Activated CD8-positive, alpha-beta memory T cell treated with anti-CD3 and anti-CD28 coated beads, Interleukin-2, amount 50 U/mL, for 24 hours (primary cell): ENCODE data around the gene ITSN1.
"Not testable (repeated sequence)": the region's sequence is repeated elsewhere in the genome, so short reads cannot be mapped to it uniquely, and the experiment has no call there.

Source experiments
- DNase-seq: peaks from one replicate; pipeline ENCODE4 v3.0.0-alpha.2; 2020; ENCODE audit errors: extremely low read depth

The ITSN1 gene

DNA sequence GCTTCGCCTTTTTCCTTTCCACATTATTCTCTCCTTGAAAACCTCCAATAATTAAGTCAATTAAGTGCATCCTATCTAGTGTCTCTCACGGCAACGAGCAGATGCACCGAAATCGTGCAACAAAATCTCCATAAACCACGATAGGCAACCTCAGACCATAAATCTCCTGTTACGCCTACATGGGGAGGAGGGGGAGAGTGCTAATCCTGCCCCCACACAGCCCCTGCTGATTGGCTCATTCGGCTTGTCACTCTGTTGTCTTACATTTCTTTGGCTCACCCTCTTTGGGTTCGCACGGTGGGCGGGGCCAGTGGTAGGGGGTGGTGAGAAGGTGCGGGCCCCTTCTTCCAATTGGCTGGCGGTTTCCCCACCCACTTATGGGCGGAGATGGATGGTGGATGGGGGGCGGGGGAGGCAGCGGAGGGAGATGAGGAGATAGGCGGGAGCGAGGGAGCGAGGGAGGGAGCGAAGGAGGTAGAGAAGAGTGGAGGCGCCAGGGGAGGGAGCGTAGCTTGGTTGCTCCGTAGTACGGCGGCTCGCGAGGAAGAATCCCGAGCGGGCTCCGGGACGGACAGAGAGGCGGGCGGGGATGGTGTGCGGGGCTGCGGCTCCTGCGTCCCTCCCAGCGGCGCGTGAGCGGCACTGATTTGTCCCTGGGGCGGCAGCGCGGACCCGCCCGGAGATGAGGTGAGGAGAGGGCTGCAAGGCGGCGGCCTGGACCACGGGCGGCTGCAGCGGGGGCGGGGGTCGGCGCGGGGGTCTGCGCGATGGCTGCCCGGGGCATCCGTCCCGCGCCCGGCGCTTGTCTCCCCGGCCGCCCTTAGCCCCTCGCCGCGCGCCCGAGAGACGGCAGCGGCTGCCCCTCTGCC lies at the start of gene ITSN1:
Gene ITSN1, plus strand, starts transcription at position 475 of the 869 bp plus-strand sequence. CDS start 76,328 bp downstream, outside the sequence.
- peak; percentile 100 for DNase-seq

DNA sequence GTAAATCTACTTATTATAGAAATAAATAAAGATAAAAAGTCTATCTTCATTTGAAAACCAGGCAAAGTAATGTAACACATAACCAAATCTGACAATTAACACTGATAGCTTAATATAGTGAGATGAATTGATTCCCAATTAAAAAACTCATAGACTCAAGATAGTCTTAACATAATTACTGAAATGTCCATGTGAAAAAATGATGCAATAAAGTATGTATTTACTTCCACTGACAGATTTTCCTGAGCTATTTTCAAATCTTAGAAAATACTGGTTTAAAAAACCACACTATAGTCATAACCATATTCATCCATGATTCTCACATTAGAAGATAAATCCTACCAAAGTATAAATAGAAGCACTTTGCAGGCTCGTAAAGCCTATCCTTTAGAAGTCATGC lies 44.2 kb upstream of the ITSN1 start:
- DNase-seq: no peak

DNA sequence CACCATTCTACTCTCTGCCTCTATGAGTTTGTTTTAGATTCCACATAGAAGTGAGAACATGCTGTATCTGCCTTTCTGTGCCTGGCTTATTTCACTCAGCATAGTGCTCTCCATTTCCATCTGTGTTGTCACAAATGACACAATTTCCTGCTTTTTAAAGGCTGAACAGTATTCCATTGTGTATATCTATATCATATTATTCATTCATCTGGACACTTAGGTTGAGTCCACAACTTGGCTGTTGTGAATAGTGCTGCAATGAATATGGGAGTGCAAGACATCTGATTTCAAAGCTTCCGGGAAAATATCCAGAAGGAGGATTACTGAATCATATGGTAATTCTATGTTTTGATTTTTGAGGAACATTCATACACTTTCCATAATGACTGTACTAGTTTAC lies 33.7 kb upstream of the ITSN1 start:
- no peak for DNase-seq

DNA sequence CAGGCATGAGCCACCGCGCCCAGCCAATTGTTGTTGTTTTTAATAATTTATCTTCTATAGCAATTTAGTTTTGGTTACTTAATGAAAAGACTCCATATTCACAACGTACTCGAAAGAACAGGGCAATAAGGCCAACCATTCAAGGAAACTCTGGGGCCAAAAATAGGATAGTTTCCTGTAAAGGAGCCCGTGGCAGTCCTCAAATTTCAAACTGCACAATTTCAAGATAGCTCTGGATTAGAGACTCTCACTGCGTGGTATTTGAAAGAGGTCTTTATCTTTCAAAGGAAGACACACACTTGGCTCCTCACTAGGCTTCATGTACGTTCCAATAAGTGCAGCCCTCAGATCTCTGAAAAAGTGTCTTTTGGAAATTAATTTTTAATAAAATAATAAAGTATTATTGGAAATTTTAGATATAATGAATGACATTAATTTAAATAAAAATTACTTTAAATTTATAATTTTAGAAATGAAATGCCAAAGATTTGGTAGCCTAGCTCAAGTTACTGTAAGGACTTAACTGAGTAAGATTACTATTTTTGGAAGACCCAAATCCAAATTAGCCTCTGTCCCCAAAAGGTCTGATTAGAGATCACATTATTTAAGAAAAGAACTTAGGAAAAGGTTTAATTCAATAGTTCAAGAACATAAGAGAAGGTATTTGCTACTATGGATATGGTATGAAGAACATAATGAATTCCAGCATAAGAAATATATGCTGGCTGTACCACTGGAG lies 31.1 kb upstream of the ITSN1 start:
- DNase-seq: no peak

DNA sequence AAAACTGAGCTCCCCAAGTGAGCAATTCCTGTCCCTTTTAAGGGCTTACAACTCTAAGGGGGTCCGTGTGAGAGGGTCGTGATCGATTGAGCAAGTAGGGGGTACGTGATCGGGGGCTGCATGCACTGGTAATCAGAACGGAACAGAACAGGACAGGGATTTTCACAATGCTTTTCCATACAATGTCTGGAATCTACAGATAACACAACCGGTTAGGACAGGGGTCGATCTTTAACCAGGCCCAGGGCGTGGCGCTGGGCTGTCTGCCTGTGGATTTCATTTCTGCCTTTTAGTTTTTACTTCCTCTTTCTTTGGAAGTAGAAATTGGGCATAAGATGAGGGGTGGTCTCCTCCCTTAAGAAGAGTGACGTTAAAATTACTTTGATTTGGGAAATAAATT lies 24.7 kb upstream of the ITSN1 start:
- DNase-seq: not testable (repeated sequence)

DNA sequence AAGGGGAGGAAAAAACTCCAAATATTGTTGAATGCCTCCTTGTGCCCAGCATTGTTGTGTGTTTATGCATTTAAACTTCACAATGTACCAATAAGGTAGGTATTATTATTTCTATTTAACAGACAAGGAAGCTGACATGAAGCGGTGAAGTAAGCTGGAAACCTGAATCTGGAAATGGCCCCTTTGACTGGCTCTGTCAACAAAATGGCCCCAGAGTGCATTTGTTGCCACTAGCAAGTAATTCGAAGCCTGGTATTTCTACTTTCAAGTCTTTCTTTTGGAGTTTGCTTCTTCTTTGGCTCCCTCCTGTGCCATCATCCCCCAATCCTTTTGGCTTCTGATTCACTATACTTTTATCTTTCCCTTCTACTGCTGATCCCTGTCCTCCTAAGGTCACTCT lies 23.9 kb upstream of the ITSN1 start:
- DNase-seq: no peak

DNA sequence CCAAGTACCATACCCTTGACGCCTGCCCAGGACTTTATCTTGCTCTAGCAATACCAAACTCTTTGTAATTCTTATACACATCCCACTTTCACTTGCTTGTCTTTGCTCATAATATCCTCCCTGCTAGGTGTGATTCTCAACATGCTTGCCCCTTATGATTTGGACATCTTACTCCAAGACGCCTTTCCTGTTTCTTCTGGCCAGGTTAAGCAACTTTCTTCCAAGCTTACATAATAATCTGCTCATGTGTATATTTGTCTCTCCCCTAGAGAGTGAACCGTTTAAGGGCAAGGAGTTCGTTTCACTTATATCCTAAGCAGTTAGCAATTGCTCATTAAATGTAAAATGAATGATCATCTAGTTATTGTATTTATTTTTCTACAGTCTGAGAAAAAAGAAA lies 22.6 kb upstream of the ITSN1 start:
- no peak for DNase-seq

DNA sequence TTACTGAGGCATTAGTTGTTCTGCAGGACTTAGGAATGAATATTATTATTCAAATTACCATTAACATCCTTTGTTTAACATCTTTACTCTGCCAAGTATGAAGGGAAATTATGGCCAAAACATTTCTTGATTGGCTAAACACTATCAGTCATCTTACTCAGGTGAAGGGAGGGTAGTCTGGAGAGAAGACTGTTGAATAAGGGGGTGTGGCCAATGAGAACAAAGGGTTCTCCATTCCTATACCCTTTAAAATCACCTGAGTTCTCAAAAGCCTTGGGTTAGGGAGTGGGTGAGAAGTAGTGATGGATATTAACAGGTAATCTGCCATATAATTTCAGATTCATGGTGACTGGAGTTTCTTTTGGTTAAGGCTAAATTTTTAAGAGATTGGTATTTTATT lies 20.0 kb upstream of the ITSN1 start:
- DNase-seq: no peak

DNA sequence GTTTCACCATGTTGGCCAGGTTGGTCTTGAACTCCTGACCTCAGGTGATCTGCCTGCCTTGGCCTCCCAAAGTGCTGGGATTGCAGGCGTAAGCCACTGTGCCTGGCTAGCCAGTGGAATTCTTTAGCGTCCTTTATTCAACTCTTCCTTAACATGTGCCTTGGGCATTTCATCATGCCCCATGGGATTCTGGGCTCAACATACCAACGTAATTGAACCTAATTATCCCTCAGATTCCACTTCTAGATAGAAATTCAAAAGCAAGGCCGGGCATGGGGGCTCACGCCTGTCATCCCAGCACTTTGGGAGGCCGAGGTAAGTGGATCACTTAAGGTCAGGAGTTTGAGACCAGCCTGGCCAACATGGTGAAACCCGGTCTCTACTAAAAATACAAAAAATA lies 16.1 kb upstream of the ITSN1 start:
- DNase-seq: not testable (repeated sequence)

DNA sequence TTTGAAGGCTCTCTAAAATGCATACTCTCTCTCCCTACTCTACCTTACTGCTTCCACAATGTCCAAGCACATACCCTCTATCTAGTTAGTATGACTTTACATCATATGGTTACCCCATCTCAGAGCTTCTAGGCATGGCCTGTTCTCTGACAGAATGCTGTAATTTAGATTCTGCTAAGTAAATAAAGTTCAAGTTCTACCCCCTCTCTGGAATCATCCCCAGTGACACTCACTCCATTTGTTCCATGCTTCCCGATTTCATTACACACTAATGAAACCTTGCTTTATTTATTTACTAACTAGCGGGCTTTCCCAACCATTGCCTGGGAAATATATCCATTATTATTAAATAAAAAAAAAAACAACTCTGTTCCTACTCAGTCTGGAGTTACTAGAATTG lies 8.0 kb upstream of the ITSN1 start:
- no peak for DNase-seq

DNA sequence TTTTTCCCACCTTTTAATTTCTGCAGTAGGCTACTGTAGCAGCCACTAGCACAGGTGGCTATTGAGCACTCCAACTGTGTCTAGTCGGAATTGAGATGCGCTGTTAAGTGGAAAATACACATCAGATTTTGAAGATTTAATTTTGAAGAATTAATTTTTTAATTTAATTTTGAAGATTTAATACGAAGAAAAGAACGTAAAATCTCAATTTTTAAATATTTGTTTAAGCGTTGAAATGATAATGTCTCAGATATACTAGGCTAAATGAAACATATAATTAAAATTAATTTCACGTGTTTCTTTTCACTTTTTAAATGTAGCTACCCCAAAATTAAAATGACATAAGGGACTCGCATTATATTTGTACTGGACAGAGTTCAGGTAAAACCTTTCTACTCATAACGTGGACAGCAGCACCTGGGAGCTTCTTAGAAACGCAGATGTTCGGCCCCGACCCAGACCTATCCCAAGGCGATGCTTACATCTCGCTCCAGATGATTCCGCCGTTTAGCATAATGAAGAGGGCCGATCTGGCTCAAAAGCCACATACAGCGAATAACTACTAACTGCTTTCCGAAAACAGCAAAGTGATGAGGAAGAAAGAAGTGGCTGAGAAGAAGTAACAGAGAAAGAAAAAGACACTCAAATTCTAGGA lies 1.5 kb upstream of the ITSN1 start:
- DNase-seq: no peak

DNA sequence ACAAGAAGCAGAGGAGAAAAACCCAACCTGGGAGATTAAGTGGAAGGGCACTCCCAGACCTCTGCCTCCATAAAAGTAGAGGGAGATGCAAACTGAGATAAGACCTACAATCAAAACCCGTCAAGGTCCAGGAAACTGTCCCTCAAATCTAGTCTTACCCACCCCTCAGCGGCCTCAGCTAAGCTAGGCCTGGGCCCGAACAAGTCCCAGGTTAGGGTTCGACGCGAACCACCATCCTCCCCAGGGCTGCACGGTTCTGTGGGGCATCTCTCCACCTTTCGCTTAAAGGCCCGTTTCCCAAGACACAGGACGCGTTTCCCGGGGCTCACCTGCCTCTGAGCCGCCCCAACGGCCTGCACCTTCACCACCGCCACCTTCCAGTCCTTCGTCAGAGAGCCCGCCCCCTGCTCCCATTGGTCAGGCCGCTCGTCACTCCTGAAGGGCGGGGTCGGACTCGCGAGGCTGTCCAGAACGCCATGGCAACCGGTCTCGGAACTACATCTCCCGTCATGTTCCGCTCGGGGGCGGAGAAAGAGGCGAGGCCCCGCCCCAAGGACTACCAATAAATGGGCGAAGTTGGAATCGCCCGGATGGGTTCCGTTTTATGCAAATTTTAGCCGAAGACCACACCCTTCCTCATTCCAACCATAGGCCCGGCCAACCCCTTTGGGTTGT lies 812 bp upstream of the ITSN1 start, which contains the start of gene CRYZL1:
Gene CRYZL1, minus strand, starts transcription at position 390 of the 675 bp plus-strand sequence. CDS start 10,190 bp downstream, outside the sequence.
- peak; percentile 100 for DNase-seq

DNA sequence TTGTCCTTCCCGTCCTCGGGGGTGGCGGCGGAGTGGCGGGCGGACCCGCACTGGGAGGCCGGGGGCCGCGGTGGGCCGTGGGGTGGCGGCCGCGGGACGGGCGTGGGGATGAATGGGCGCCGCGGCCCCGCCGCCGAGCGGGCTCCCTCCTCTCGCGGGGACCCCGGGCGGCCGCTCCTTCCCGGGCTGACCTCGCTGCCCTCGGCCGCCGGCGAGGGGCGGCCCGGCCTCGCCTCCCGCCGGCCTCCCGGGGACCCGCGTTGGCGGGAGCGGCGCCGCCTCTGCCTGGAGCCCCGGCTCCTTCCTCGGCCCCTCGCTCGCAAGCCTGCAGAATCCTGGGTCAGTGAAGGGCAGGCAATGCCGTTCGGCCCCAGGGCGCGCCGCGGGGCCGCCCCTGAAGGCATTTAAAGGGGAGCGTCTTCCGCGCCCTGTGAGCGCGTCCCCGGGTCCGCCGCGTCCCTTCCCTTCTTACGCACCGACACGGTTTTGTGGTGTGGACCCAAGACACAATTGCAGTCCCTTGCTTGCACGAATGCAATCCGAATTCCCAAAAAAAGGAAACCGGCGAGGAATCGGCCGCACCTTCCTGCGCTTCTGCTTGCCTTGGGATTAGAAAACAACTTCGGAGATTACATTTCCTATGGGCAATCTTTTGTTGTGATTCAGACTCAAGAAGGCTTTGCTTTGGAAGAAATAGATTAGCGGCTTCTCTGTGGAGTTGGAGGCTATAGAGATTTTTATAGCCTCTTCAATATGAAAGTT lies 776 bp downstream of the ITSN1 start:
- no peak for DNase-seq

DNA sequence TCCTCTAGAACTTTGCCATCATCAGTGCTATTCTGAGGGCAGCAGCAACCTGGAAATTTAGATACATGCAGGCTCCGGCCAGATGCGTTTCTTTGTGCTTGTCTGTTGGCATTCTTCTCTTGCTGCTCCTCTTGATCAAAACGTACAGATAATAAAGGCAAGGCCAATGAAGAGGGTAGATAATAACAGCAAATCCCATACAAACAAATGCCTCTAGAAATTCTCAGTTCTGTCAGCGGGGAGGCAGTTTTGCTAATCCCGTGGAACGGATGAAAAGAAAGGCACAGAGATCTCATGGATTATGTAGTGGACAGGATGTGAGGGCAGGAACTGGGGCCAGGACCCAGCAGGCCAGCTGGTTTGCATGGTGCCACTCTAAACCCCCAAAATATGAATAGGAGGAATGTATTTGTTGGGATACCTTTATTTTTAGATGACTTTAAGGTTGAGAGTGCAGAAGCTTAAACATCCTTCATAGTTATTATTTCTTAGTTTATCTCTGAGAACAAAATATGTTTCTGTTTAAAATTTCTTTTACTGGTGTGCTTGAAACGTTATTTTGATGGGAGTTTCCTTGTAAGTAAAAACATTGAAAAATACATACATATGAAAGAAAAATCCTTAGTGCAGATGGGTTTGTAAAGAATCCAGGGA lies 1.5 kb downstream of the ITSN1 start:
- no peak for DNase-seq

DNA sequence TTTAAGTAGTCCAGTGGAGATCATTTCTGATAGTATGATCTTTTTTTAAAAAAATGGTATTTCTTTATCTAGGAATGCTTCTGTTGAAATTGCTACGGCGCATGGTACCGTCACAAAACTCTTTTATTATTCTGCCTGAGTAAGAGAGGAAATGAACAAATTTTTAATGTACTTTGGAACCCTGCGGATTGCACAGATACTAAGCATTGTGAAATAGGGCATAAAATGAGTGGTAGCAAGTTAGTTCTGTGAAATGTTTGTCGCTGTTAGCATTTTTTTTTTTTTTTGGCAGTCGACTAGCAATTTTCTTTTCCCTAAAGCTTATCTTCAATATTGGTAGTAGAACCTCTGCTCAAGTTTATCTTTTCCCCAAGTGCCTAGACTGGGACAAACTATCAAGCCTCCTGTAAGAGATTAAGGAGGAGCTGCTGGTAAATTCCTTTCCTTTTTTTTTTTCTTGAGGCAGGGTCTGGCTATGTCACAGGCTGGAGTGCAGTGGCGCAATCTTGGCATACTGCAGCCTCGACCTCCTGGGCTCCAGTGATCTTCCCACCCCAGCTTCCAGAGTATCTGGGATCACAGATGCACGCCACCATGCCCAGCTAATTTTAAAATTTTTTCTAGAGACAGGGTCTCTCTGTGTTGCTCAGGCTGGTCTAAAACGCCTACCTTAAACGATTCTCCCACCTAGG lies 2.2 kb downstream of the ITSN1 start:
- no peak for DNase-seq

DNA sequence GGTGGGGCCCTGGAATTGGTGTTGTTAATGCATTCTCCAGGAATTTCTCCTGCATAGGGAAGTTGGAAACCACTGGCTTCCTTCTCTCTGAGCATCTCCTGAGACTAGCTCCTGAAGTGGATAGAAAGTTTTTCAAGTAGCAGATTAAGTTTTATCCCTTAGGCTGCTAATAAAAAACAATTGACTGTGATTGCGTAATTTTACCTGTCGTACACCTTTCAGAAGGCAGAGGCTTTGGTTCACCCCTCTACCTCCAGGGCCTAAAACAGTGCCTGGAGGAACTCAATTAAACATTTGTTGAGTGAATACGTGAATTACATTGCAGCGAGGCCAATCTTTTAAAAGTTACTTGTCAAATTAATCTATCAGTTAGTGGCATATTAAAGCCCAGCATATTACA lies 3.4 kb downstream of the ITSN1 start:
- DNase-seq: no peak

DNA sequence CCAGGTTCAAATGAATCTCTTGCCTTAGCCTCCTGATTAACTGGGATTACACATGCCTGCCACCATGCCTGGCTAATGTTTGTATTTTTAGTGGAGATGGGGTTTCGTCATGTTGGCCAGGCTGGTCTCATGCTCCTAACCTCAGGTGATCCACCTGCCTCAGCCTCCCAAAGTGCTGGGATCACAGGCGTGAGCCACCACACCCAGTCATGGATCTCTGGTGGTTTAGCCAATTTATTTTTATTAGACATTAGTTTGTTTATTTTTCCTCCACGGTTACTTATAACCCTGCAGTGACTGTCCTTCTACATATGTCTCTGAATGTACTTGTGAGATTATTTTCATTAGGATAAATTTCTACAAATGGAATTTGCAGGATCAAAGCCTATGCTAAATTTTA lies 5.3 kb downstream of the ITSN1 start:
- DNase-seq: no peak

DNA sequence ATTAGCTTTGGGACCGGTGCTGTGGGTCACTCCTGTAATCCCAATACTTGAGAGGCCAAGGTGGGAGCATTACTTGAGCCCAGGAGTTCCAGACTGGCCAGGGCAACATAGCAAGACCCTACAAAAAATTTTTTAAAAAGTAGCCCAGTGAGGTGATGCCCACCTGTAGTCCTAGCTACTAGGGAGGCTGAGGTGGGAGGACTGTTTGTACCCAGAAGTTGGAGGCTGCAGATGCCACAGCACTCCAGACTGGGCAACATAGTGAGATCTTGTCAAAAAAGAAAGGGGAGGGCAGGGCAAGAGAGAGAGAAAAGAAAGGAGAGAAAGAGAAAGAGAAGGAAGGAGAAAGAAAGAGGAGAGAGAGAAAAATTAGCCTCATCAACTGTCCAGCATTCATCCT lies 6.3 kb downstream of the ITSN1 start:
- no peak for DNase-seq

DNA sequence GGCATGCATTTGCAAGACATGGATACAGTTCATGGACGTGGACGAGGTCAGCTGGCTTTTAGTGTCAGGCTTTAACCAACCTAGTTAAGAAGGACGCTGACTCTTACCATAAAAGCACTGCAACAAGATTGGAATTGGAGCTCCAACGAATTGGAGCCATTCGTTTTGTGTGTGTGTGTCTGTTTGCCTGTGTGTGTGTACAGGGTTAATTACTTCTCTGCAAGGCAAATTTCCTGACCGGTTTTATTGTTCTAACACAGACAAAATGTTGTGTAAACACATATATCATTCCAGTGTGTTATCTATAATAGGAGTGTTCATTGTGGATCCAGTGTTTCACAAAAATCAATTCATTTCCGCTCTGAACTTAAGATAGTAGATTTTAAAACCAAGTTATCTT lies 7.9 kb downstream of the ITSN1 start:
- DNase-seq: no peak

DNA sequence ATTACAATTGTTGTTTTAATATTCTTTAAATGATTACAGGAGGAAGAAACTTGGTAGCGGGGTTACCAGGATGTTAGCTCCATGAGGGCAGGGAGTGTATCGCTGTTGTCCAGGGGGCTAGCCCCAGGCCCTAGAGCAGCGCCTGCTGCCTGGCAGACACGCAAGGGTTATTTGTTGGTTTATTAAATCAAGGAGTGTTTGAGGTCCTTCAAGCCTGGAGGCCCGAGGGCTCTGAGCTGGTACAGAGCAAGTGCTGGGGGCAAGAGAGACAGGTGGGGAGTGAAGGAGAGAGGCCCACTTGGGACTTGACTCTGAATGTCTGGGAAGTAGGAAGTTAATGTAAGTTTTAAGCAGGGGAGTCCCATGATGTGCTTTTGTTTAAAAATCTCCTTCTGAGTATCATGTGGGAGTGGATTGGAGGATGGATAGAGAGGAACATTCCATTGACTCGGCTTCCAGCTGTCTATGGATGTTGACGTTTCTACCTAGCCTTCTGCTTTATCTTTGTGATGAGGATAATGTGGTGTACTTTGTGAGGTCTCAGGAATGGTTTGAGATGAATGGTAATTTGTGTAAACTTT lies 8.7 kb downstream of the ITSN1 start:
- DNase-seq: no peak
